Smooth muscle cell of the pulmonary artery (primary cell): ENCODE measurements around the gene C2CD4C. TPM values are rescaled to one million over a fixed set of nuclear protein-coding genes. Genes with fewer than 3 reads are reported as not detected.

Source experiments
- total RNA-seq: library from RNA; depleted of rRNA; stranded (reverse); fragments of >200 nt; gene quantifications from 2 replicates; pipeline ENCODE4 v1.2.3, GENCODE V29; 2014

Gene C2CD4C, protein sequence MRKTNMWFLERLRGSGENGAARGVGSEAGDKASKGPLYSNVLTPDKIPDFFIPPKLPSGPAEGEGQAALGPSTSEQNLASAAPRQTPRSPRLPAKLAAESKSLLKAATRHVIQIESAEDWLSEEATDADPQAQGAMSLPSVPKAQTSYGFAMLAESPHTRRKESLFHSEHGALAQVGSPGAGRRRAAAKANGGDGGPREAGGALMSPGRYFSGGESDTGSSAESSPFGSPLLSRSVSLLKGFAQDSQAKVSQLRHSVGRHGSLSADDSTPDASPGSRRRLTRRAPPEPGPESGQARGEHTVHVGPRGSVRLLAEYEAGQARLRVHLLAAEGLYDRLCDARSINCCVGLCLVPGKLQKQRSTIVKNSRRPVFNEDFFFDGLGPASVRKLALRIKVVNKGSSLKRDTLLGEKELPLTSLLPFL
- 0.07 TPM in 1 of 2 replicates, not detected in the other for total RNA-seq

DNA sequence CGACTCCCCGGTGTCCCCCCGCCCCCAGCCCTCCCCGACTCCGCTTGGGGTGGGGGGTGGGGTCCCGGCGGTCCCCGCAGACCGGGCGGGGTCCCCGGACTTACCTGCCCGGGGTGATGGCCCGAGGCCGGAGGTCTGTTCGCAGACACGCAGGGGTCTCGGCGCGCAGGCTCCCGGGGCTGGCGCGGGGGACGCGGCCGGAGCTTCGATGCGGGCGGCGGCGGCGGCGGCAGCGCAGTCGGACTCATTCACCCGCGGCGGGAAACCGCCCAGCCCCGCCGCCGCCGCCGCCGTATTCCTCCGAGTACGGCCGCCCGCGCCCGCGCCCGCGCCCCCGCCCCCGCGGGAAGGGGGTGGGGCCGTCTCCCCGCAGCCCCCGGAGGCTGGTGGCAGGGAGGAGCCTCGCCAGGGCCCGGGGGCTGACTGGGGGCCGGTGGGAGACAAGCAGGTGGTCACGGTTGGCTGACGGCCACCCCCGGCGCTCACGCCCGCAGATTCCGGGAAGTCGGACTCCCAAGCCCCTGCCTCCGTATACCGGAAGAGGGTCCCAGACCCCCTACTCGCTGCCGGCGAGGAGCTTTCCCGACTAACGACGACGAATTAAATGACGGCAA is at the start of gene C2CD4C:
C2CD4C (minus strand) TSS at position 246 of the 614 bp plus-strand sequence. CDS start 786 bp downstream, outside the sequence.

Other genes starting within 250 kb of the C2CD4C start
- gene PLPP2, start 117.7 kb downstream of the C2CD4C start, total RNA-seq: 1.9 and 2.2 TPM in 2 replicates
- 36.2 and 39.1 TPM in 2 replicates for gene MIER2, start 64.4 kb downstream of the C2CD4C start, total RNA-seq
- gene SHC2, start 51.9 kb upstream of the C2CD4C start, total RNA-seq: 0.33 and 2.4 TPM in 2 replicates
- gene MADCAM1, start 87.3 kb upstream of the C2CD4C start, total RNA-seq: 0.13 and 0.20 TPM in 2 replicates
- gene TPGS1, start 98.3 kb upstream of the C2CD4C start, total RNA-seq: 18.9 and 22.3 TPM in 2 replicates
- gene CDC34, start 122.6 kb upstream of the C2CD4C start, total RNA-seq: 51.9 and 64.0 TPM in 2 replicates
- 0.17 TPM in 1 of 2 replicates, not detected in the other for gene GZMM, start 134.9 kb upstream of the C2CD4C start, total RNA-seq
- 556 and 625 TPM in 2 replicates for gene BSG, start 163.4 kb upstream of the C2CD4C start, total RNA-seq
- gene HCN2, start 180.7 kb upstream of the C2CD4C start, total RNA-seq: 2.4 and 4.6 TPM in 2 replicates
- gene POLRMT, start 224.4 kb upstream of the C2CD4C start, total RNA-seq: 25.8 and 43.3 TPM in 2 replicates
- not detected in 2 replicates for gene FGF22, start 230.7 kb upstream of the C2CD4C start, total RNA-seq